ENCODE results near the gene CXCL12. TPM values are rescaled to one million over a fixed set of nuclear protein-coding genes. Genes with fewer than 3 reads are reported as not detected.

CXCL12 gene
- total RNA-seq, 4 donors from 2014 or later = 6.8 to 28.4 (median 13.7) TPM

GRCh38 chr10:44332465-44332864 lies 52.4 kb downstream of the CXCL12 start:
- no peak overlapping the region for H3K4me3 ChIP-seq
- WGBS, 2 donors = 45 to 69% methylated on average over 3 to 7 of the region's 7 CpGs
- H3K36me3 ChIP-seq = no peaks in the 10 kb centered on the region
- no peak for TF ChIP-seq POLR2A (IDR thresholded peaks at IDR 0.05)
- TF ChIP-seq CTCF (IDR thresholded peaks at IDR 0.05) = no peak
- H3K4me1 ChIP-seq = no peaks in the 10 kb centered on the region
- H3K9me3 ChIP-seq = no peaks in the 10 kb centered on the region
- DNase-seq = no peak
- intact Hi-C loops (cut with DNase I) = no loop called here
- H3K27ac ChIP-seq = no peak overlapping the region
- peaks cover 0 to 6% (median 0%) of the 10 kb centered on the region in 4 donors for H3K27me3 ChIP-seq

- H3K4me3 ChIP-seq = no peak overlapping the region
- H3K4me1 ChIP-seq = peaks cover 0 to 2% (median 0%) of the 10 kb centered on the region in 3 donors
- no peak for TF ChIP-seq CTCF (IDR thresholded peaks at IDR 0.05)
- no peak for TF ChIP-seq POLR2A (IDR thresholded peaks at IDR 0.05)
- no peaks in the 10 kb centered on the region for H3K36me3 ChIP-seq
- peaks cover 0 to 6% (median 0%) of the 10 kb centered on the region in 4 donors for H3K27me3 ChIP-seq
- H3K27ac ChIP-seq = no peak overlapping the region
- intact Hi-C loops (cut with DNase I) = no loop called here
- DNase-seq = no peak
- no peaks in the 10 kb centered on the region for H3K9me3 ChIP-seq
Measured at GRCh38 chr10:44330431-44330830, 54.5 kb downstream of the CXCL12 start.

GRCh38 chr10:44327461-44327860 lies 57.4 kb downstream of the CXCL12 start:
- Histone ChIP-seq H3K4me3 (no peak overlapping the region), H3K27me3 (peaks cover 0 to 7% (median 0%) of the 10 kb centered on the region in 4 donors), H3K4me1 (peaks cover 0 to 10% (median 0%) of the 10 kb centered on the region in 3 donors), H3K9me3 (no peaks in the 10 kb centered on the region), H3K27ac (no peak overlapping the region), H3K36me3 (no peaks in the 10 kb centered on the region)
- intact Hi-C loops (cut with DNase I) = no loop called here
- DNase-seq = no peak
- TF ChIP-seq CTCF (IDR thresholded peaks at IDR 0.05) (no peak), POLR2A (IDR thresholded peaks at IDR 0.05) (no peak)
- 86 to 94% methylated on average over 2 of the region's 2 CpGs for WGBS, 2 donors

All from esophagus squamous epithelium (tissue), 5 donors.